OCI-LY3 (cell line): ENCODE data around the gene AFM.

Experiments
- CTCF ChIP-seq: fragments of 200-600, 300-600 bp; sonication (generic); IDR thresholded peaks from 2 replicates; pipeline ENCODE4 v1.5.1; 2014; ENCODE audit warnings: antibody characterized with exemption, low read length, low read depth
- EZH2phosphoT487 ChIP-seq: fragments of 200-600 bp; shearing (Covaris generic); IDR thresholded peaks from 2 replicates; pipeline ENCODE4 v1.6.1; 2018; ENCODE audit warnings: antibody characterized with exemption, mixed run types, low read depth

GRCh38 chr4:73447671-73448070, 33.9 kb upstream of the AFM start:
- TF ChIP-seq CTCF (no peak), EZH2phosphoT487 (no peak)
